Left hindlimb (tissue), 1 donor: ENCODE measurements around the gene FNDC7.
"Not testable (repeated sequence)": the region's sequence is repeated elsewhere in the genome, so short reads cannot be mapped to it uniquely, and the experiment has no call there.

Experiments
- DNase-seq: peaks from one replicate; pipeline ENCODE4 v3.0.0-alpha.2; 2018

Gene FNDC7

GRCh38 chr1:108699375-108700332, 13.1 kb upstream of the FNDC7 start:
- no peak for DNase-seq

- DNase-seq = no peak
These were observed 11.4 kb upstream of the FNDC7 start for GRCh38 chr1:108701176-108701849.

- DNase-seq = not testable (repeated sequence)
These were observed 10.6 kb upstream of the FNDC7 start for GRCh38 chr1:108702109-108702508.

GRCh38 chr1:108703939-108704338, 8.8 kb upstream of the FNDC7 start:
- DNase-seq = no peak

GRCh38 chr1:108704496-108704895, 8.2 kb upstream of the FNDC7 start:
- no peak for DNase-seq

GRCh38 chr1:108706643-108707042, 6.1 kb upstream of the FNDC7 start:
- no peak for DNase-seq

GRCh38 chr1:108708691-108709660, 3.7 kb upstream of the FNDC7 start:
- no peak for DNase-seq

- no peak for DNase-seq
These were observed 3.2 kb downstream of the FNDC7 start for GRCh38 chr1:108715932-108716331.

GRCh38 chr1:108716437-108717230, 3.9 kb downstream of the FNDC7 start:
- no peak for DNase-seq

GRCh38 chr1:108717774-108718316, 5.1 kb downstream of the FNDC7 start:
- DNase-seq = no peak

GRCh38 chr1:108718927-108719655, 6.4 kb downstream of the FNDC7 start:
- no peak for DNase-seq

GRCh38 chr1:108719656-108720435, 7.1 kb downstream of the FNDC7 start:
- DNase-seq = no peak

GRCh38 chr1:108722292-108722691, 9.6 kb downstream of the FNDC7 start:
- no peak for DNase-seq

- no peak for DNase-seq
These were observed 13.2 kb downstream of the FNDC7 start for GRCh38 chr1:108725906-108726305.

- no peak for DNase-seq
These were observed 15.7 kb downstream of the FNDC7 start for GRCh38 chr1:108728327-108728923.

- DNase-seq = no peak
These were observed 16.8 kb downstream of the FNDC7 start for GRCh38 chr1:108729481-108729880.

- no peak for DNase-seq
These were observed 19.7 kb downstream of the FNDC7 start for GRCh38 chr1:108732398-108732797.

- DNase-seq = no peak
These were observed 21.6 kb downstream of the FNDC7 start for GRCh38 chr1:108734171-108734865.

GRCh38 chr1:108742253-108742652, 29.5 kb downstream of the FNDC7 start:
- DNase-seq = no peak
